HepG2 (cell line): ENCODE measurements around the gene MCU. TPM values are rescaled to one million over a fixed set of nuclear protein-coding genes. Genes with fewer than 3 reads are reported as not detected.
A peak's percentile ranks its signal among the peaks of the same experiment; 100 is the strongest.

ENCODE experiments used
- CCDC6 ChIP-seq: sonication (generic); formaldehyde crosslinking; IDR thresholded peaks from 2 replicates; pipeline ENCODE4 v1.8.1; 2022; ENCODE audit warnings: mild to moderate bottlenecking, missing genetic modification reagents, moderate library complexity
- HNF4A ChIP-seq: sonication (generic); formaldehyde crosslinking; IDR thresholded peaks from 2 replicates; pipeline ENCODE4 v1.4.0; 2020; ENCODE audit warnings: missing genetic modification reagents
- HNRNPH1 ChIP-seq: fragments of 200-400 bp; formaldehyde crosslinking; optimal IDR thresholded peaks from 2 replicates; pipeline ENCODE3; 2017; ENCODE audit warnings: mild to moderate bottlenecking, low read depth, low read length
- IKZF1 ChIP-seq: fragments of 450-650 bp; IDR thresholded peaks from 2 replicates; pipeline ENCODE4 v1.7.1; 2016
- IKZF4 ChIP-seq: sonication (generic); formaldehyde crosslinking; IDR thresholded peaks from 2 replicates; pipeline ENCODE4 v1.5.1; 2020; ENCODE audit warnings: borderline replicate concordance, mild to moderate bottlenecking, low read depth, missing genetic modification reagents; ENCODE audit errors: not compliant biosample characterization
- KDM6A ChIP-seq: IDR thresholded peaks from 2 replicates; pipeline ENCODE4 v1.6.1; 2016; ENCODE audit warnings: low read depth
- NFIC ChIP-seq: IDR thresholded peaks from 2 replicates; pipeline ENCODE4 v1.6.1; 2012; ENCODE audit warnings: mild to moderate bottlenecking, low read length, inconsistent platforms
- PAF1 ChIP-seq: IDR thresholded peaks from 2 replicates; pipeline ENCODE4 v1.6.1; 2016; ENCODE audit warnings: missing genetic modification reagents, missing compliant biosample characterization
- PHF20 ChIP-seq: sonication (generic); formaldehyde crosslinking; IDR thresholded peaks from 2 replicates; pipeline ENCODE4 v1.5.0; 2020; ENCODE audit warnings: mild to moderate bottlenecking, missing genetic modification reagents
- RARG ChIP-seq: sonication (generic); formaldehyde crosslinking; IDR thresholded peaks from 2 replicates; pipeline ENCODE4 v1.4.0; 2020; ENCODE audit warnings: low read depth, mild to moderate bottlenecking, missing genetic modification reagents
- SPEN ChIP-seq: sonication (generic); formaldehyde crosslinking; IDR thresholded peaks from 2 replicates; pipeline ENCODE4 v1.5.1; 2020; ENCODE audit warnings: low read depth, mild to moderate bottlenecking, missing genetic modification reagents
- TRIM24 ChIP-seq: sonication (generic); formaldehyde crosslinking; IDR thresholded peaks from 2 replicates; pipeline ENCODE4 v1.8.0; 2022; ENCODE audit warnings: mild to moderate bottlenecking, missing genetic modification reagents
- ZNF20 ChIP-seq: sonication (generic); formaldehyde crosslinking; IDR thresholded peaks from 2 replicates; pipeline ENCODE4 v1.4.0; 2020; ENCODE audit warnings: mild to moderate bottlenecking, moderate library complexity, missing genetic modification reagents
- ZNF224 ChIP-seq: sonication (generic); formaldehyde crosslinking; IDR thresholded peaks from 2 replicates; pipeline ENCODE4 v1.5.0; 2020; ENCODE audit warnings: mild to moderate bottlenecking, missing genetic modification reagents
- ZNF720 ChIP-seq: sonication (generic); formaldehyde crosslinking; IDR thresholded peaks from 2 replicates; pipeline ENCODE4 v1.4.0; 2020; ENCODE audit warnings: missing genetic modification reagents
- ZNF879 ChIP-seq: sonication (generic); formaldehyde crosslinking; IDR thresholded peaks from 2 replicates; pipeline ENCODE4 v1.8.1; 2023; ENCODE audit warnings: missing genetic modification reagents
- ZSCAN30 ChIP-seq: sonication (generic); formaldehyde crosslinking; IDR thresholded peaks from 2 replicates; pipeline ENCODE4 v1.5.0; 2020; ENCODE audit warnings: mild to moderate bottlenecking, missing genetic modification reagents
- polyA plus RNA-seq, 8 experiments: library from polyadenylated mRNA; depleted of rRNA in 3 of 8; stranded (reverse) in 7 of 8; unstranded in 1 of 8; fragments of >200 nt; fragmentation: Illumina TruSeq in 4 of 8; extraction: Trizol in 4 of 8; gene quantifications; 2 replicates each; pipeline versions ENCODE4 v1.2.1 to v1.2.3, GENCODE V29; 2011 to 2016; ENCODE audit warnings: low read depth in 4 of 8, missing spikeins in 1 of 8, mixed read lengths in 1 of 8; ENCODE audit not compliant: insufficient read depth in 1 of 8
- total RNA-seq, 5 experiments: library from RNA; depleted of rRNA; stranded (reverse); fragments of >200 nt; fragmentation: Illumina TruSeq; extraction: Trizol; gene quantifications; 2 replicates each; pipeline ENCODE4 v1.2.3, GENCODE V29; 2016; ENCODE audit warnings: low read depth in 1 of 5
- TF ChIP-seq, protein P1 (sequence below): sonication (generic); formaldehyde crosslinking; IDR thresholded peaks from 2 replicates; pipeline ENCODE4 v1.5.0; 2020; ENCODE audit warnings: mild to moderate bottlenecking, missing genetic modification reagents, borderline replicate concordance
- TF ChIP-seq, protein P2 (sequence below): sonication (generic); formaldehyde crosslinking; IDR thresholded peaks from 2 replicates; pipeline ENCODE4 v1.5.0; 2020; ENCODE audit warnings: missing genetic modification reagents, mild to moderate bottlenecking, borderline replicate concordance
- TF ChIP-seq, protein P3 (sequence below): sonication (generic); formaldehyde crosslinking; IDR thresholded peaks from 2 replicates; pipeline ENCODE4 v1.4.0; 2020; ENCODE audit warnings: mild to moderate bottlenecking, missing genetic modification reagents

MCU gene
- total and polyA plus RNA-seq, 2 of the 13 experiments (the other 11 are each of a cell fraction or from before 2014, with no cell fraction given): 25.9 to 64.5 TPM

DNA sequence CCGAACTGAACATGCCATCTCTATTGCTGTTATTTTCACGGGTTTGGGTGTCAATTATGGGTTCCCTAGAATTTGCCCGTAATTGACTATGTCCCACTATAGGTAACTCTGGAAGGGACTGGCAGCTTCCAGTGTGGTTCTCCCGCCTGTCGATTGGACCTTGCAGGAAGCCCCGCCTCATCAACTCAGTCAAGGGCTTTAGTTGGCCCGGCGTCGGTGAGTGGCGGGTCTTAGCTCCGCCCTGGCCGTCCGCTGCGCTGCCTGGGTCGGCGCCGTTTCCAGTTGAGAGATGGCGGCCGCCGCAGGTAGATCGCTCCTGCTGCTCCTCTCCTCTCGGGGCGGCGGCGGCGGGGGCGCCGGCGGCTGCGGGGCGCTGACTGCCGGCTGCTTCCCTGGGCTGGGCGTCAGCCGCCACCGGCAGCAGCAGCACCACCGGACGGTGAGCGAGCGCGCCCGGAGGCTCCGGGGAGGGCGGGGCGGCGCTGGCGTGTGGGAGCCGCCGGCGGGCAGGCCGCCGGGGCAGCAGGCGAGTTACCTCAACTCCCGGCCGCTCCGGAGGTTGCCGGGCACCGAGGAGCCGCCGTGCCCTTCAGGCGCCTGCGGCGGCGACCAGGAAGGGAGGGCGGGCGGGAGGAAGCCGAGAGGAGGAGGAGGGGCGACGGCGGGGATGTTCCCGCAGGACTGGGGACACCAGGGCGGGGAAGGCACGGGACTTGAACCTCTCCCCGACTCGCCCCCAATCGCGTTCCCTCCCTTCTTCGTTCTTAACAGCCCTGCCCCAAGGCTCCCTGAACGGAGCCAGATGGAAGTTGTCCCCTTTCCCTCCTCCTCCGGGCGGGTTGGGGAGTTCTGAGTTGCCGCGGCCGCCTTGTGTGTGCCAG lies at the start of gene MCU (continued):
- TF ChIP-seq, protein P1, sequence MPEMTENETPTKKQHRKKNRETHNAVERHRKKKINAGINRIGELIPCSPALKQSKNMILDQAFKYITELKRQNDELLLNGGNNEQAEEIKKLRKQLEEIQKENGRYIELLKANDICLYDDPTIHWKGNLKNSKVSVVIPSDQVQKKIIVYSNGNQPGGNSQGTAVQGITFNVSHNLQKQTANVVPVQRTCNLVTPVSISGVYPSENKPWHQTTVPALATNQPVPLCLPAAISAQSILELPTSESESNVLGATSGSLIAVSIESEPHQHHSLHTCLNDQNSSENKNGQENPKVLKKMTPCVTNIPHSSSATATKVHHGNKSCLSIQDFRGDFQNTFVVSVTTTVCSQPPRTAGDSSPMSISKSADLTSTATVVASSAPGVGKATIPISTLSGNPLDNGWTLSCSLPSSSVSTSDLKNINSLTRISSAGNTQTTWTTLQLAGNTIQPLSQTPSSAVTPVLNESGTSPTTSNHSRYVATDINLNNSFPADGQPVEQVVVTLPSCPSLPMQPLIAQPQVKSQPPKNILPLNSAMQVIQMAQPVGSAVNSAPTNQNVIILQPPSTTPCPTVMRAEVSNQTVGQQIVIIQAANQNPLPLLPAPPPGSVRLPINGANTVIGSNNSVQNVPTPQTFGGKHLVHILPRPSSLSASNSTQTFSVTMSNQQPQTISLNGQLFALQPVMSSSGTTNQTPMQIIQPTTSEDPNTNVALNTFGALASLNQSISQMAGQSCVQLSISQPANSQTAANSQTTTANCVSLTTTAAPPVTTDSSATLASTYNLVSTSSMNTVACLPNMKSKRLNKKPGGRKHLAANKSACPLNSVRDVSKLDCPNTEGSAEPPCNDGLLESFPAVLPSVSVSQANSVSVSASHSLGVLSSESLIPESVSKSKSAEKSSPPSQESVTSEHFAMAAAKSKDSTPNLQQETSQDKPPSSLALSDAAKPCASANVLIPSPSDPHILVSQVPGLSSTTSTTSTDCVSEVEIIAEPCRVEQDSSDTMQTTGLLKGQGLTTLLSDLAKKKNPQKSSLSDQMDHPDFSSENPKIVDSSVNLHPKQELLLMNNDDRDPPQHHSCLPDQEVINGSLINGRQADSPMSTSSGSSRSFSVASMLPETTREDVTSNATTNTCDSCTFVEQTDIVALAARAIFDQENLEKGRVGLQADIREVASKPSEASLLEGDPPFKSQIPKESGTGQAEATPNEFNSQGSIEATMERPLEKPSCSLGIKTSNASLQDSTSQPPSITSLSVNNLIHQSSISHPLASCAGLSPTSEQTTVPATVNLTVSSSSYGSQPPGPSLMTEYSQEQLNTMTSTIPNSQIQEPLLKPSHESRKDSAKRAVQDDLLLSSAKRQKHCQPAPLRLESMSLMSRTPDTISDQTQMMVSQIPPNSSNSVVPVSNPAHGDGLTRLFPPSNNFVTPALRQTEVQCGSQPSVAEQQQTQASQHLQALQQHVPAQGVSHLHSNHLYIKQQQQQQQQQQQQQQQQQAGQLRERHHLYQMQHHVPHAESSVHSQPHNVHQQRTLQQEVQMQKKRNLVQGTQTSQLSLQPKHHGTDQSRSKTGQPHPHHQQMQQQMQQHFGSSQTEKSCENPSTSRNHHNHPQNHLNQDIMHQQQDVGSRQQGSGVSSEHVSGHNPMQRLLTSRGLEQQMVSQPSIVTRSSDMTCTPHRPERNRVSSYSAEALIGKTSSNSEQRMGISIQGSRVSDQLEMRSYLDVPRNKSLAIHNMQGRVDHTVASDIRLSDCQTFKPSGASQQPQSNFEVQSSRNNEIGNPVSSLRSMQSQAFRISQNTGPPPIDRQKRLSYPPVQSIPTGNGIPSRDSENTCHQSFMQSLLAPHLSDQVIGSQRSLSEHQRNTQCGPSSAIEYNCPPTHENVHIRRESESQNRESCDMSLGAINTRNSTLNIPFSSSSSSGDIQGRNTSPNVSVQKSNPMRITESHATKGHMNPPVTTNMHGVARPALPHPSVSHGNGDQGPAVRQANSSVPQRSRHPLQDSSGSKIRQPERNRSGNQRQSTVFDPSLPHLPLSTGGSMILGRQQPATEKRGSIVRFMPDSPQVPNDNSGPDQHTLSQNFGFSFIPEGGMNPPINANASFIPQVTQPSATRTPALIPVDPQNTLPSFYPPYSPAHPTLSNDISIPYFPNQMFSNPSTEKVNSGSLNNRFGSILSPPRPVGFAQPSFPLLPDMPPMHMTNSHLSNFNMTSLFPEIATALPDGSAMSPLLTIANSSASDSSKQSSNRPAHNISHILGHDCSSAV (CRISPR knock-in tag): no peak
- TF ChIP-seq PAF1 (CRISPR knock-in tag) (no peak), ZSCAN30 (no peak), NFIC (no peak), HNF4A (CRISPR knock-in tag) (no peak), ZNF720 (CRISPR knock-in tag) (no peak), CCDC6 (CRISPR knock-in tag) (peak; percentile 86), HNRNPH1 (no peak), SPEN (CRISPR knock-in tag) (peak; percentile 50; the same call in 1 of the 2 replicates), KDM6A (CRISPR knock-in tag) (no peak), RARG (CRISPR knock-in tag) (no peak), TRIM24 (CRISPR knock-in tag) (no peak), IKZF1 (no peak), PHF20 (CRISPR knock-in tag) (no peak; the same call in 1 of the 2 replicates), ZNF20 (no peak), IKZF4 (no peak), ZNF224 (CRISPR knock-in tag) (no peak), ZNF879 (CRISPR knock-in tag) (0 out of 2 replicates have a peak, but pooled peaks have one; percentile 50)
- TF ChIP-seq, protein P2, sequence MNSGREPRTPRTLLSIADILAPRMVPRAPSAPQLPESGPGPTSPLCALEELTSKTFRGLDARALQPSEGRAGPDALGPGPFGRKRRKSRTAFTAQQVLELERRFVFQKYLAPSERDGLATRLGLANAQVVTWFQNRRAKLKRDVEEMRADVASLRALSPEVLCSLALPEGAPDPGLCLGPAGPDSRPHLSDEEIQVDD (CRISPR knock-in tag): no peak
- TF ChIP-seq, protein P3, sequence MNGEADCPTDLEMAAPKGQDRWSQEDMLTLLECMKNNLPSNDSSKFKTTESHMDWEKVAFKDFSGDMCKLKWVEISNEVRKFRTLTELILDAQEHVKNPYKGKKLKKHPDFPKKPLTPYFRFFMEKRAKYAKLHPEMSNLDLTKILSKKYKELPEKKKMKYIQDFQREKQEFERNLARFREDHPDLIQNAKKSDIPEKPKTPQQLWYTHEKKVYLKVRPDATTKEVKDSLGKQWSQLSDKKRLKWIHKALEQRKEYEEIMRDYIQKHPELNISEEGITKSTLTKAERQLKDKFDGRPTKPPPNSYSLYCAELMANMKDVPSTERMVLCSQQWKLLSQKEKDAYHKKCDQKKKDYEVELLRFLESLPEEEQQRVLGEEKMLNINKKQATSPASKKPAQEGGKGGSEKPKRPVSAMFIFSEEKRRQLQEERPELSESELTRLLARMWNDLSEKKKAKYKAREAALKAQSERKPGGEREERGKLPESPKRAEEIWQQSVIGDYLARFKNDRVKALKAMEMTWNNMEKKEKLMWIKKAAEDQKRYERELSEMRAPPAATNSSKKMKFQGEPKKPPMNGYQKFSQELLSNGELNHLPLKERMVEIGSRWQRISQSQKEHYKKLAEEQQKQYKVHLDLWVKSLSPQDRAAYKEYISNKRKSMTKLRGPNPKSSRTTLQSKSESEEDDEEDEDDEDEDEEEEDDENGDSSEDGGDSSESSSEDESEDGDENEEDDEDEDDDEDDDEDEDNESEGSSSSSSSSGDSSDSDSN: peak; percentile 93
